Body of pancreas (tissue), 4 donors: ENCODE results near the gene EFNA3. TPM values are rescaled to one million over a fixed set of nuclear protein-coding genes. Genes with fewer than 3 reads are reported as not detected.

Experiments used
- ATAC-seq: fragments of 150-250 bp; one replicate; pipeline ENCODE4 v1.9.1; 2016
- DNase-seq, 4 donors: peaks; one replicate each; pipeline ENCODE4 v3.0.0-alpha.2; 2019
- H3K27ac ChIP-seq, 4 donors: fragments of 200-600 bp; sonication (generic); 1 replicate in 3 of 4; 2 replicates in 1 of 4; pipeline versions ENCODE4 v1.5.1 to v1.6.1; 2016 to 2019; ENCODE audit warnings: mild to moderate bottlenecking in 1 of 4, mixed read lengths in 1 of 4, moderate library complexity in 1 of 4
- H3K27me3 ChIP-seq, 2 donors: fragments of 200-600 bp; sonication (generic); one replicate each; pipeline ENCODE4 v1.6.0; 2016; ENCODE audit warnings: mild to moderate bottlenecking in 1 of 2
- H3K36me3 ChIP-seq, 2 donors: fragments of 200-600 bp; sonication (generic); replicated peaks in 1 of 2; 2 replicates each; pipeline ENCODE4 v1.5.1; 2016; ENCODE audit warnings: low read depth in 2 of 2; ENCODE audit not compliant: insufficient read depth in 1 of 2
- H3K4me1 ChIP-seq: fragments of 200-600 bp; sonication (generic); one replicate; pipeline ENCODE4 v1.6.0; 2016
- H3K4me3 ChIP-seq, 2 donors: fragments of 200-600 bp; sonication (generic); 1 replicate in 1 of 2; 2 replicates in 1 of 2; pipeline ENCODE4 v1.5.1; 2016 to 2019
- H3K9me3 ChIP-seq, 3 donors: fragments of 200-600 bp; sonication (generic); 1 replicate in 2 of 3; 2 replicates in 1 of 3; pipeline ENCODE4 v1.5.1; 2016
- CTCF ChIP-seq, 7 experiments: fragments of 450-650 bp in 4 of 7; fragments of 200-600 bp in 3 of 7; sonication (generic) in 3 of 7; IDR thresholded peaks; one replicate each; pipeline ENCODE4 v1.5.1; 2016 to 2019; ENCODE audit warnings: antibody characterized with exemption in 7 of 7
- POLR2A ChIP-seq, 3 donors: fragments of 450-650 bp; IDR thresholded peaks; one replicate each; pipeline ENCODE4 v1.6.1; 2016; ENCODE audit warnings: antibody characterized with exemption in 3 of 3, mild to moderate bottlenecking in 2 of 3
- WGBS, 2 donors: methylation state at CpG; one replicate each; pipeline ENCODE4 v1.1.5; 2017; 5-methylcytosine and 5-hydroxymethylcytosine counted together
- intact Hi-C: fragments of 100-400 bp; cut with DNase I; formaldehyde crosslinking; loops from one replicate; pipeline ENCODE4 v1.15.1; 2023
- total RNA-seq, 2 donors: library from RNA; depleted of rRNA; stranded (reverse); fragments of >200 nt; gene quantifications; one replicate each; pipeline ENCODE4 v1.1.0, GENCODE V29; 2016

EFNA3 gene
- total RNA-seq, 2 donors from 2014 or later, result 1.8 TPM; not detected in 1

GRCh38 chr1:155057104-155057503, 21.5 kb upstream of the EFNA3 start:
- Histone ChIP-seq H3K4me3 (no peak overlapping the region), H3K27me3 (no peaks in the 10 kb centered on the region), H3K4me1 (peaks cover 17% of the 10 kb centered on the region), H3K9me3 (no peaks in the 10 kb centered on the region), H3K36me3 (no peaks in the 10 kb centered on the region), H3K27ac (no peak overlapping the region)
- intact Hi-C loops, result no loop called here
- TF ChIP-seq POLR2A (IDR thresholded peaks at IDR 0.05), result no peak
- no peak for TF ChIP-seq CTCF (IDR thresholded peaks at IDR 0.05)
- ATAC-seq, result no peak
- 87 to 96% methylated on average over 8 of the region's 8 CpGs for WGBS, 2 donors
- no peak for DNase-seq

GRCh38 chr1:155057788-155058211, 20.8 kb upstream of the EFNA3 start:
- intact Hi-C loops, result no loop called here
- H3K27ac ChIP-seq, result no peak overlapping the region
- DNase-seq (no peak), ATAC-seq (no peak)
- H3K27me3 ChIP-seq, result no peaks in the 10 kb centered on the region
- 92 to 93% methylated on average over 3 to 13 of the region's 13 CpGs for WGBS, 2 donors
- H3K36me3 ChIP-seq, result no peaks in the 10 kb centered on the region
- H3K9me3 ChIP-seq, result no peaks in the 10 kb centered on the region
- no peak overlapping the region for H3K4me3 ChIP-seq
- TF ChIP-seq POLR2A (IDR thresholded peaks at IDR 0.05) (no peak), CTCF (IDR thresholded peaks at IDR 0.05) (no peak)
- peaks cover 17% of the 10 kb centered on the region for H3K4me1 ChIP-seq

GRCh38 chr1:155060736-155061135, 17.9 kb upstream of the EFNA3 start:
- Histone ChIP-seq H3K27me3 (no peaks in the 10 kb centered on the region), H3K36me3 (no peaks in the 10 kb centered on the region), H3K4me1 (peaks cover 35% of the 10 kb centered on the region), H3K9me3 (no peaks in the 10 kb centered on the region), H3K27ac (no peak overlapping the region), H3K4me3 (no peak overlapping the region)
- no peak for ATAC-seq
- 79 to 93% methylated on average over 2 to 7 of the region's 8 CpGs for WGBS, 2 donors
- TF ChIP-seq CTCF (IDR thresholded peaks at IDR 0.05) (no peak), POLR2A (IDR thresholded peaks at IDR 0.05) (no peak)
- DNase-seq, result no peak
- intact Hi-C loops, result no loop called here

GRCh38 chr1:155061381-155062150, 17.1 kb upstream of the EFNA3 start:
- WGBS, 2 donors, result 25 to 27% methylated on average over 12 to 21 of the region's 21 CpGs
- Histone ChIP-seq H3K4me1 (peaks cover 35% of the 10 kb centered on the region), H3K27ac (no peak overlapping the region), H3K9me3 (no peaks in the 10 kb centered on the region), H3K36me3 (no peaks in the 10 kb centered on the region), H3K27me3 (no peaks in the 10 kb centered on the region), H3K4me3 (no peak overlapping the region)
- peak; percentile 94 to 99 (median 96) for TF ChIP-seq CTCF (IDR thresholded peaks at IDR 0.05)
- no peak for TF ChIP-seq POLR2A (IDR thresholded peaks at IDR 0.05)
- ATAC-seq (peak; percentile 54), DNase-seq (peak; percentile 87 to 91 (median 90))
- intact Hi-C loops, result no loop called here
